Measurements from ENCODE around the gene LMF1. TPM values are rescaled to one million over a fixed set of nuclear protein-coding genes. Genes with fewer than 3 reads are reported as not detected.

Gene LMF1
- total and polyA plus RNA-seq, 8 donors: 7.6 to 121 (median 15.8) TPM

DNA sequence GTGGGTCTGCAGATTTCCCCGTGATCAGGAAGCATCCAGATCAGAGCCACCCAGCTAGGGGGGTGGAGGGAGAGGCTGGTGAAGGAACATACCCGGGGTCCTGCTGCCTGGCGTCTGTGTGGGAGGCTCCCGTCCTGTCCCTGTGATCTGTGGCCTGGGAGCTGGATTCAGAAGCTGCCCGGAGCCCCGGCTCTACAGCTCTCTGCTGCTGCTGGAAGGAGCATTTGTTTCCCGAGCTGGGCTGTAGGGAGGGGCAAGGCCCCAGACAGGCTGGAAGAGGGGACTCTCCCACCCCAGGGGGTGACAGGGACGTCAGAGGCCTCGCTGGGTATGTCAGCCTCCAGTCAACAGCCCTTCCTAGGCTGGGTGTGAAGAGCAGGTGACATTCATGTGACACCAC, 21.0 kb upstream of the LMF1 start:
- DNase-seq: no peak
- Histone ChIP-seq H3K36me3 (no peaks in the 10 kb centered on the region), H3K27ac (no peak overlapping the region), H3K4me1 (no peaks in the 10 kb centered on the region), H3K9me3 (peaks cover 9 to 22% (median 18%) of the 10 kb centered on the region in 4 donors), H3K4me3 (no peak overlapping the region), H3K27me3 (peaks cover 0 to 79% (median 9%) of the 10 kb centered on the region in 3 donors)
- TF ChIP-seq EP300 (IDR thresholded peaks at IDR 0.05) (no peak), POLR2A (IDR thresholded peaks at IDR 0.05) (no peak), POLR2AphosphoS5 (IDR thresholded peaks at IDR 0.05) (no peak)
- TF ChIP-seq, protein P1, sequence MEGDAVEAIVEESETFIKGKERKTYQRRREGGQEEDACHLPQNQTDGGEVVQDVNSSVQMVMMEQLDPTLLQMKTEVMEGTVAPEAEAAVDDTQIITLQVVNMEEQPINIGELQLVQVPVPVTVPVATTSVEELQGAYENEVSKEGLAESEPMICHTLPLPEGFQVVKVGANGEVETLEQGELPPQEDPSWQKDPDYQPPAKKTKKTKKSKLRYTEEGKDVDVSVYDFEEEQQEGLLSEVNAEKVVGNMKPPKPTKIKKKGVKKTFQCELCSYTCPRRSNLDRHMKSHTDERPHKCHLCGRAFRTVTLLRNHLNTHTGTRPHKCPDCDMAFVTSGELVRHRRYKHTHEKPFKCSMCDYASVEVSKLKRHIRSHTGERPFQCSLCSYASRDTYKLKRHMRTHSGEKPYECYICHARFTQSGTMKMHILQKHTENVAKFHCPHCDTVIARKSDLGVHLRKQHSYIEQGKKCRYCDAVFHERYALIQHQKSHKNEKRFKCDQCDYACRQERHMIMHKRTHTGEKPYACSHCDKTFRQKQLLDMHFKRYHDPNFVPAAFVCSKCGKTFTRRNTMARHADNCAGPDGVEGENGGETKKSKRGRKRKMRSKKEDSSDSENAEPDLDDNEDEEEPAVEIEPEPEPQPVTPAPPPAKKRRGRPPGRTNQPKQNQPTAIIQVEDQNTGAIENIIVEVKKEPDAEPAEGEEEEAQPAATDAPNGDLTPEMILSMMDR (IDR thresholded peaks at IDR 0.05): no peak
- intact Hi-C loops (cut with DNase I; ENCODE audit: low total_unique reads): no loop called here
- WGBS, 5 donors: 58 to 80% (median 65%) methylated on average over 2 to 9 of the region's 9 CpGs

DNA sequence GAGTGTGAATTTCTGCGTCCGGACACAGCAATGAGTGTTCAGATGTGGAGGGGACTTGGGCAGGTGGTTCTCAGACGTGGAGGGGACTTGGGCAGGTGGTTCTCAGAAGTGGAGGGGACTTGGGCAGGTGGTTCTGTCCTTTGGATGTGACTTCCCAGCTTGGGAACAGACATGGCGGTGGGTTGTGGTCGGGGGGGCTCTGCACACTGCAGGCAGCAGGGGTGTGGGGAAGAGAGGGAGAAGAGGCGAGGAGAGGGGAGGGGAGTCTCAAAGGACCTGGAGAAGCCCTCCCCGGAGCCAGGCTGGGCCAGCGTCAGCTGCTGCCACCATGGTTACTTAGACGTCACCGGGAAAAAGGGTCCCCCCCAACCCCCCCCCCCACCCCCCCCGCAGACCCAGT, 20.6 kb upstream of the LMF1 start:
- Histone ChIP-seq H3K27ac (no peak overlapping the region), H3K36me3 (no peaks in the 10 kb centered on the region), H3K9me3 (peaks cover 9 to 20% (median 17%) of the 10 kb centered on the region in 4 donors), H3K4me1 (no peaks in the 10 kb centered on the region), H3K4me3 (no peak overlapping the region), H3K27me3 (peaks cover 0 to 77% (median 9%) of the 10 kb centered on the region in 3 donors)
- intact Hi-C loops (cut with DNase I; ENCODE audit: low total_unique reads): no loop called here
- TF ChIP-seq POLR2A (IDR thresholded peaks at IDR 0.05): no peak
- TF ChIP-seq, protein P1 (IDR thresholded peaks at IDR 0.05): no peak
- no peak for TF ChIP-seq POLR2AphosphoS5 (IDR thresholded peaks at IDR 0.05)
- TF ChIP-seq EP300 (IDR thresholded peaks at IDR 0.05): no peak
- WGBS, 5 donors: 69 to 82% (median 77%) methylated on average over 9 to 10 of the region's 11 CpGs
- DNase-seq: no peak

DNA sequence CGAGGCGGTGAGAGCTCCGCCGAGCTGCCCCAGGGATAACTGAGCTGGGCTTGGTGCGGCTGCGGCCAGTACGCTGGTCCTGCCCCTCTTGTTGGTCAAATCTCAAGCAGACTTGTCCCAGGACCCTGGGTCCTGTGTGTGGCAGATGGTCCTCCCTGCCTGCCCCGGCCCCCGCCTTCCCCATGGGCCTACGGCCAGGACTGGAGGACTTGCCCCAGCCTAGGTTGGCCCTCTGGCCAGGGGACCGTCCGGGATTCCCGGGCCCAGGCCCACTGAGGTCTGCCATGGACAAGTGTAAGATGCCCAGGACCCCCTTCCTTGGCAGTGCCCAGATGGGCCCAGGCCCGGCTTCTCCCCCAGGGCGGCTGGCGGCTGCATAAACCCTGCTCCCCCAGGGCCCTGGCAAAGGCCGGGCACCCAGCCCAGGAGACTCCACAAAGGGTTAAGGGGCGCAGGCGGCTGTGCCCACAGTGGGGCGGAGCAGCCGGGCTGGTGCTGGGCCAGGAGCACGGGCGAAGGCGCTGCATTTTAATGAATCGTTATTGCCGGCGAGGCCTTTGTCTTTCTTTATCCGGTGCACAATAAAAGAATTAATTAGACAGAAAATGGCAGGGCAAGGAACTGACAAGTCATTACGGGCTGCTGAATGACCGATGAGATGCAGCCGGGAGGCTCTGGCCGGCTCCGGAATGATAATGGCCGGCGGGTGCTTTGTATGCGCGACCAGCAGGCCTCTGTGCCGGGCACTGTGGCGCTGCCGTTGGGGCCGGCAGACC, 19.9 kb upstream of the LMF1 start:
- H3K4me3 ChIP-seq: no peak overlapping the region
- 80 to 86% (median 85%) methylated on average over 32 to 41 of the region's 41 CpGs for WGBS, 5 donors

DNA sequence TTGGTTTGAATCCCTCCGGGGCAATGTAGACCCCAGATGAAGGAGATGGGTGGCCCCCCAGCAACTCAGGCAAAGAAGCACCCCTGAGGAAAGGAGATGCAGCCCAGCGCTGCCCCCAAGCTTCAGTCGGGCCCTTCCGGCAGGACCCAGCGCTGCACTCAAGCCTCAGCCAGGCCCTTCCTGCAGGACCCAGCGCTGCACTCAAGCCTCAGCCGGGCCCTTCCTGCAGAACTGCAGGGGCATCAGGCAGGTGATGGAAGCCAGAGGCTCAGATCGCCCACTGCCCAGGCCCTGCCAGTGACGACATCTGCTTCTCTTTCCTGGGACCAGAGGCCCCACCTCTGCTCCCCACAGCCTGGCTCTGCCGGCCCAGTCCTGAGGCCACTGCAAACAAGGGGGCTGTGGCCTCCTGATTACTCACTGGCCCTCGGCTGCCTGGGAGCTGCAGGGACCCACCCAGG, 18.6 kb upstream of the LMF1 start:
- intact Hi-C loops (cut with DNase I; ENCODE audit: low total_unique reads): no loop called here
- Histone ChIP-seq H3K27me3 (peaks cover 0 to 74% (median 9%) of the 10 kb centered on the region in 3 donors), H3K4me1 (no peaks in the 10 kb centered on the region), H3K27ac (no peak overlapping the region), H3K4me3 (no peak overlapping the region), H3K9me3 (peaks cover 0 to 5% (median under 1%) of the 10 kb centered on the region in 4 donors), H3K36me3 (no peaks in the 10 kb centered on the region)
- 27 to 77% (median 69%) methylated on average over 4 to 11 of the region's 11 CpGs for WGBS, 5 donors
- DNase-seq: peak in 1 of 2 donors; percentile 44
- TF ChIP-seq EP300 (IDR thresholded peaks at IDR 0.05): no peak
- TF ChIP-seq POLR2AphosphoS5 (IDR thresholded peaks at IDR 0.05): no peak
- TF ChIP-seq POLR2A (IDR thresholded peaks at IDR 0.05): no peak
- TF ChIP-seq, protein P1 (IDR thresholded peaks at IDR 0.05): no peak

More for the DNA sequence above, 19.9 kb upstream of the LMF1 start:
- intact Hi-C loops (cut with DNase I; ENCODE audit: low total_unique reads): no loop called here
- Histone ChIP-seq H3K27ac (no peak overlapping the region), H3K4me1 (no peaks in the 10 kb centered on the region), H3K27me3 (peaks cover 0 to 75% (median 9%) of the 10 kb centered on the region in 3 donors), H3K36me3 (no peaks in the 10 kb centered on the region), H3K9me3 (peaks cover 7 to 18% (median 13%) of the 10 kb centered on the region in 4 donors)
- TF ChIP-seq EP300 (IDR thresholded peaks at IDR 0.05): no peak
- no peak for TF ChIP-seq POLR2AphosphoS5 (IDR thresholded peaks at IDR 0.05)
- TF ChIP-seq, protein P1 (IDR thresholded peaks at IDR 0.05): no peak
- TF ChIP-seq POLR2A (IDR thresholded peaks at IDR 0.05): no peak
- DNase-seq: no peak
